ENCODE results near the gene ESR2.

ESR2 gene

DNA sequence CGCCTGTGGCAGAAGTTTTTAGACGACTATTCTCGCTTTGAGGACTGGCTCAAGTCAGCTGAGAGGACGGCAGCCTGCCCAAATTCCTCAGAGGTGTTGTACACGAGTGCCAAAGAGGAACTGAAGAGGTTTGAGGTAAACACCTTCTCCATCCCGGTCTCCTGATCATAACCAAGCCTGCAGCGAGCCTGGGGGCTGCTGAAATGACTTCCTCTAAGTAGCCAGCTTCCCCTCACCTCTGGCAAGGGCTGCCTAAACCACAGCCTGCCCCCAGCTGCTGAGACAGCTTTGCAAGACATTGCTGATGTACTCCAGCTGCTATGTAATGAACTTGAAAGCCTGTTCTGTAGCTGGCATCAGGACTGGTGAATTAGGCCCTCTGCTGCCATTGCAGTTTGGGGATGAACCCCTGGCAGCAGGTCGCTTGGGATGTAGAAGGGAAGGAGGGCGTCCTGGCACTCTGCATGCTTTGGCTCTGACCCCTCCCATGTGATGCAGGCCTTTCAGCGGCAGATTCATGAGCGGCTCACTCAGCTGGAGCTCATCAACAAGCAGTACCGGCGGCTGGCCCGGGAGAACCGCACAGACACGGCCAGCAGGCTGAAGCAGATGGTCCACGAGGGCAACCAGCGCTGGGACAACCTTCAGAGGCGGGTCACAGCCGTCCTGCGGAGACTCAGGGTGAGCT, 84.6 kb downstream of the ESR2 start:
- Mint-ChIP-seq H3K4me3 (peak overlapping the region; percentile 43), H3K36me3 (peaks cover 3% of the 10 kb centered on the region), H3K27me3 (no peaks in the 10 kb centered on the region), H3K9me3 (no peaks in the 10 kb centered on the region), H3K27ac (peak overlapping the region; percentile 86), H3K4me1 (peaks cover 21% of the 10 kb centered on the region)
- ATAC-seq (ENCODE audit: low read depth) (peak; percentile 91), DNase-seq (ENCODE audit: low spot score in 2 of 2) (peak; percentile 47 to 51)

DNA sequence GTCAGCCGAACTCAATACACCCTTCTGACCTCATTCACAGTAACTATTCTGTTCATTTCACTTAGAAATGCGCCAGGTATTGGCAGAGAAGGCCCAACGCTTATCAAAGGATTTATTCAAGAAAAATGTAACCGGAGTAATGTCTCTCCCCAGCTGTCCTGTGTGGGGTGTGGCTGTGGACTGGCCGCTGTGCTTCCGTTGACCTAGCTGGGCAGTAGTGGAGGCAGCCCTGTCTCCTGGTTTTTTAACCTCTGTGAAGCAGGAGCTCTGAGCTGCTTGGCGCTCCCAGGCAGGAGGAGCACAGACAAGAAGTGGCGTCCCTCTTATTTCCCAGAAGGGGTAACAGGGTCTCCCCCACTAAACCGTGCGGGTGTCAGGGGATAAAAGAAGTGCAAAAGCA, 85.2 kb downstream of the ESR2 start:
- H3K9me3 Mint-ChIP-seq, result no peaks in the 10 kb centered on the region
- H3K4me3 Mint-ChIP-seq, result peak overlapping the region; percentile 11
- peak overlapping the region; percentile 86 for H3K27ac Mint-ChIP-seq

DNA sequence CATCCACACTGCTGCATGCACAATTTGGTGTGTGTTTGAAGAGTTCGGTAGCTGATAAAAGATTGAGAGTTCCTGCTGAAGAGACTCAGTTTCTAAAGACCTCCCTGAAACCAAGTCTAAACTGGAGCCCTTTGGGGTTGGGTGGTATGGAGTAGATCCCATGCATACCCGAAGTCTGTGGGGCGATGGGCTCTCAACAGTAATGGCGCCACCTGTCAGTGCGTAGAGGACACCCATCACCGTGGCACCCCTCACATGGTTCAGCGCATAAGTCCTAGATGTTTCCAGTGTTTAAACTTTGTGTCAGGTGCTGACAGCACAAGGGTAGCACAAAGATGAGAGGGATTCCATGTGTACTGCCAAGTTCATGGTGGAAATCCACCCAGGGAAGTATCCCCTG, 85.9 kb downstream of the ESR2 start:
- no peak overlapping the region for H3K4me3 Mint-ChIP-seq
- H3K27ac Mint-ChIP-seq, result peak overlapping the region; percentile 86
- DNase-seq (ENCODE audit: low spot score in 2 of 2), result no peak

More for the DNA sequence above, 85.2 kb downstream of the ESR2 start:
- Mint-ChIP-seq H3K27me3 (no peaks in the 10 kb centered on the region), H3K36me3 (peaks cover 3% of the 10 kb centered on the region), H3K4me1 (peaks cover 21% of the 10 kb centered on the region)
- ATAC-seq (ENCODE audit: low read depth) (no peak), DNase-seq (ENCODE audit: low spot score in 2 of 2) (no peak)

DNA sequence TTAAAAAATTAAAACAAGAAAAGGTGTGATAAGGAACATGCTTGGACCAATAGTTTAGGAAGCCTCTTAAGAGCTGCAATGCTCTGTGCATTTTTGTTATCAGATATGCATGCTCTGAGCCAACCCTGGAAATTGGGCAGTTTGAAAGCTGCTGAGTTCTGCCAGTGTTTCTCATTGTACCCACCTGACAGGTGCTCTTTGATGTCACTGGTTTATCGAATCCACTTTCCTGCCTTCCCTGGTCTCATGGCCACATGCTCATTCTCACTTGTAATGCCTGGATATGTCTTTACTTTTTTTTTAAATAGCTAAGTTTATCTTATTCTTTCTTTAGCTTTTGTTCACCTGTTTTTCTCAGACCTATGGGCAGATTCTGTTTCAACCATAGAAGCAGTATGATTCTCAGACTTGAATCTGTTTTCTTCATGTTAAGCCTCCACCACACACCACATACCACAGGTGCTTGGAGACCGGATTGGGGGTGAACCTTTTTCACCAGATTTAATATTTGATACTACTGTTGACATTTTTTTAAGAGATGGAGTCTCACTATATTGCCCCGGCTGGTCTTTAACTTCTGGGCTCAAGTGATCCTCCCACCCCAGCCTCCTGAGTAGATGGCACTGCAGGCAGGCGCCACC, 90.7 kb downstream of the ESR2 start:
- Mint-ChIP-seq H3K4me3 (no peak overlapping the region), H3K4me1 (peaks cover 15% of the 10 kb centered on the region), H3K9me3 (no peaks in the 10 kb centered on the region), H3K27me3 (no peaks in the 10 kb centered on the region), H3K27ac (peak overlapping the region; percentile 93), H3K36me3 (no peaks in the 10 kb centered on the region)
- DNase-seq (ENCODE audit: low spot score in 2 of 2), result no peak
- no peak for ATAC-seq (ENCODE audit: low read depth)

More for the DNA sequence above, 85.9 kb downstream of the ESR2 start:
- H3K27me3 Mint-ChIP-seq, result no peaks in the 10 kb centered on the region
- H3K36me3 Mint-ChIP-seq, result peaks cover 3% of the 10 kb centered on the region
- ATAC-seq (ENCODE audit: low read depth), result no peak
- H3K9me3 Mint-ChIP-seq, result no peaks in the 10 kb centered on the region
- H3K4me1 Mint-ChIP-seq, result peaks cover 21% of the 10 kb centered on the region

DNA sequence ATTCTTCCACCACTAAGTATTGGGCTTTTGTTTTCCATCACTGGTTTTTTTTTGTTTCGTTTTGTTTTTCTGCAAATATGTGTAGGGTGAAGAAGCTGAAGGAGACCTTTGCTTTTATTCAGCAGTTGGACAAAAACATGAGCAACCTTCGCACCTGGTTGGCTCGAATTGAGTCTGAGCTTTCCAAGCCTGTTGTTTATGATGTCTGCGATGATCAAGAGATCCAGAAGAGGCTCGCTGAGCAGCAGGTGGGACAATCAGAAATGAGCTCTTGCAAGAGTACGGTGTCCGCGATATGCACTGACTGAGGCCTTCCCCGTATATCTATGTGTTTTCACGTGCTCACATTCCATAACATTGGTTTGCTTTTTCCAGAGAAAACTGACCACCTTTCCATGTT, 91.5 kb downstream of the ESR2 start:
- H3K4me3 Mint-ChIP-seq, result no peak overlapping the region
- ATAC-seq (ENCODE audit: low read depth) (no peak), DNase-seq (ENCODE audit: low spot score in 2 of 2) (no peak)
- H3K9me3 Mint-ChIP-seq, result no peaks in the 10 kb centered on the region
- peaks cover 16% of the 10 kb centered on the region for H3K4me1 Mint-ChIP-seq
- no peak overlapping the region for H3K27ac Mint-ChIP-seq
- no peaks in the 10 kb centered on the region for H3K27me3 Mint-ChIP-seq
- H3K36me3 Mint-ChIP-seq, result no peaks in the 10 kb centered on the region

DNA sequence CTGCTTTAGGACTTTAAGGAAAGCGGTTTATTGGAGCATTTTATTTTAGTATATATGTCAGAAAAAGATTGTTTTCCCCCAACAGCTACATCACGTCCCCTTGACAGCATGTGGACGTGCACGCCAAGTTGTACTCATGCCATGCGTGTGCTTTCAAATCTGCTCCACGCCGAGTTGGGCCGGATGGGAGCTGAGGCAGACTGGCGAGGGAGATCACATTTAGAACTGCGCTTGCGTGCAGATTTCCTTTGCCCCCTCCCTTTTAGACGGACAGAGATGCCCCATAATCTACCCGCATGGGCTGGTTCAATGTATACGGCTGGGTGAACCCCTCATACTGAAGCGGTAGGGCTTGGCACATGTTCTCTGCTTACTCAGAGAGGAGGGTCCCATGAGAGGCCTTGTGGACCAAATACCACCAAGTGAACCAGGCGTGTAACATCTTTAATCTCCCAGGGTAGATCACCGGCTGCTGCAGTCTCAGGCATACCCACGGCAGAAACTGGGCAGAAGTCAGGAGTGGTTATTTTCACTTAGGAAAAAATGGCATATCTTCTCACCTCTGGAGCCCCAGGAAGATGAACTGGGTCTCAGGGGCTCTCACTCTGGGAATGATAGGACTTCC, 92.1 kb downstream of the ESR2 start:
- DNase-seq (ENCODE audit: low spot score in 2 of 2) (no peak), ATAC-seq (ENCODE audit: low read depth) (no peak)
- H3K4me1 Mint-ChIP-seq, result peaks cover 18% of the 10 kb centered on the region
- H3K36me3 Mint-ChIP-seq, result no peaks in the 10 kb centered on the region
- H3K4me3 Mint-ChIP-seq, result no peak overlapping the region
- H3K27me3 Mint-ChIP-seq, result no peaks in the 10 kb centered on the region
- H3K9me3 Mint-ChIP-seq, result no peaks in the 10 kb centered on the region
- no peak overlapping the region for H3K27ac Mint-ChIP-seq

DNA sequence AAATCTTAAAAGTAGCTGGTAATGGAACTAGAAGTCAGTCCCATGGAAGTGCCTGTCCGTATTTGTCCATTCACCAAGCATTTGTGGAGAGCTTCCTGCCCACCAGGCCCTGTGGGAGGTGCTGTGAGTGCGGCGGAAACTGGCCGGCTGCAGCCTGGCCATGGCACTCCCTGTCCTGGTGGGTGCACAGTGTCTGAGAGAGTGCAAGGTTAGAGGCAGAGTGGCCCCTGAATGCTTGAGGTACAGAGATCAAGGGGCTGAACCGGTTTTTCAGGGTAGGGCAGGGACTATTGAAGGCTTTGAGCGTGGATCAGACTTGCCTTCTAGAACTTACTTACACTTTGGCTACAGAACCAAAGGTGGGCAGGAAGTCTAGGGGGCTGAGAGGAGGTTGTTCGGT, 92.9 kb downstream of the ESR2 start:
- H3K27me3 Mint-ChIP-seq, result no peaks in the 10 kb centered on the region
- no peak for ATAC-seq (ENCODE audit: low read depth)
- H3K27ac Mint-ChIP-seq, result peak overlapping the region; percentile 75
- H3K9me3 Mint-ChIP-seq, result no peaks in the 10 kb centered on the region
- no peaks in the 10 kb centered on the region for H3K36me3 Mint-ChIP-seq
- H3K4me3 Mint-ChIP-seq, result no peak overlapping the region
- H3K4me1 Mint-ChIP-seq, result peaks cover 22% of the 10 kb centered on the region
- no peak for DNase-seq (ENCODE audit: low spot score in 2 of 2)

DNA sequence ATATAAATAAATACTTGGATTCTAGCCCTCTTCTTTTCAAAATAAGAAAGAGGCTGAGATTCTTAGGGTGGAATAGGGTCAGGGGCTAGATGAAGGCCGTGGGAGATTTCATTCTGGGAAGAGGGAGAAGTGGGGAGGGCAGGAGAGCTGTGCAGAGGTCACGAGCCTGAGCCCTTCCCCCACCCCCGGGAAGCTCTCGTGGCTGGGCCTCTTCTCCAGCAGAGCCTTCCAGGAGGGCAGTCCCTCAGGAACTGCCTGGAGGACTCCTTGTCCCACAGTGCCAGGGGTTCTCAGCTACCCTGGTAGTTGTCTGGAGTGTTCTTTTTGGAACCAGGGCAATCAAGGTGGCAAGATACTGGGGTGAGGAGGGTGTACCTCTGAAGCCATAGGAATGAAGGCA, 94.0 kb downstream of the ESR2 start:
- no peak for DNase-seq (ENCODE audit: low spot score in 2 of 2)
- Mint-ChIP-seq H3K27me3 (no peaks in the 10 kb centered on the region), H3K27ac (peak overlapping the region; percentile 75), H3K4me1 (peaks cover 25% of the 10 kb centered on the region), H3K9me3 (no peaks in the 10 kb centered on the region), H3K4me3 (no peak overlapping the region), H3K36me3 (no peaks in the 10 kb centered on the region)
- no peak for ATAC-seq (ENCODE audit: low read depth)

DNA sequence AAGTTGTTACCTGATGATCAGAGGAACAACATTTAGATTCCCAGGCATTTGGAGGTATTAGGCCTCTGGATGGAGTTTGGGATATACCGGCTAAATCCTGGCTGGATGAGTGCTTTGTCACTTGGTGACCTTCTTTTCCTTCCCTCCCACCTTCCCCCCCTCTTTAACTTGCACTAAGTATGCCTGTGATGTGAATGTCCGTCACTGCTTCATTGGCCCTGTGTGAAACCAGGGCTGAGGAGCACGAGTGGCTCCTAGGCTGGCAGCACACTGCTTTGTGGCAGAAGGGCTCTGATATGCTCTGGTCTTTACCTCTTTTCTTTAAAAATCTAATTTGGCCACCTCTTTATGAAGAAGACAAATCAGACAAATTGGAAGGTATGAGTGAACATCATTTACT, 95.7 kb downstream of the ESR2 start:
- Mint-ChIP-seq H3K36me3 (no peaks in the 10 kb centered on the region), H3K27ac (peak overlapping the region; percentile 38), H3K9me3 (no peaks in the 10 kb centered on the region), H3K4me1 (peaks cover 34% of the 10 kb centered on the region), H3K27me3 (no peaks in the 10 kb centered on the region), H3K4me3 (no peak overlapping the region)
- DNase-seq (ENCODE audit: low spot score in 2 of 2) (no peak), ATAC-seq (ENCODE audit: low read depth) (no peak)

DNA sequence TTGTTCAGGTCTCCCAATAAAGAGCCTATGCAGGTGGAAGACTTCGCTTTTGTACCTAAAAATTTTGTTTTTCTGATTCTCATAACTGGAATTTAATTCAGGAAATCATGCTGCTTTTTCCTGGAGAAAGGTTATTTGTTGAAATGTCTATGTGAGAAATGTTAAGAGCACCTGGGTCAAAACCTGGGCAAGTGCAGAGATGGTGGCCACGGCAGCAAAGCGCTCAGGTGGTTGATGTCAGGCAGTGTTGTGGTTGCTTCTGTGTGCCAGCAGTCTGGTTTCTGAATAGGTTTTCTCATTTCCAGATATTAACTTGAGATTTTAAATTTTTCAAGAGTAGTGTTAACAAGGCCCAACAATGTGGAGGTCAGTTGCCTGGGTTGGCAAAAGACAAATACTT, 96.2 kb downstream of the ESR2 start:
- DNase-seq (ENCODE audit: low spot score in 2 of 2) (no peak), ATAC-seq (ENCODE audit: low read depth) (no peak)
- H3K27ac Mint-ChIP-seq, result peak overlapping the region; percentile 98
- H3K4me3 Mint-ChIP-seq, result peak overlapping the region; percentile 27
- H3K36me3 Mint-ChIP-seq, result peaks cover 2% of the 10 kb centered on the region
- H3K27me3 Mint-ChIP-seq, result no peaks in the 10 kb centered on the region
- peaks cover 34% of the 10 kb centered on the region for H3K4me1 Mint-ChIP-seq
- no peaks in the 10 kb centered on the region for H3K9me3 Mint-ChIP-seq

DNA sequence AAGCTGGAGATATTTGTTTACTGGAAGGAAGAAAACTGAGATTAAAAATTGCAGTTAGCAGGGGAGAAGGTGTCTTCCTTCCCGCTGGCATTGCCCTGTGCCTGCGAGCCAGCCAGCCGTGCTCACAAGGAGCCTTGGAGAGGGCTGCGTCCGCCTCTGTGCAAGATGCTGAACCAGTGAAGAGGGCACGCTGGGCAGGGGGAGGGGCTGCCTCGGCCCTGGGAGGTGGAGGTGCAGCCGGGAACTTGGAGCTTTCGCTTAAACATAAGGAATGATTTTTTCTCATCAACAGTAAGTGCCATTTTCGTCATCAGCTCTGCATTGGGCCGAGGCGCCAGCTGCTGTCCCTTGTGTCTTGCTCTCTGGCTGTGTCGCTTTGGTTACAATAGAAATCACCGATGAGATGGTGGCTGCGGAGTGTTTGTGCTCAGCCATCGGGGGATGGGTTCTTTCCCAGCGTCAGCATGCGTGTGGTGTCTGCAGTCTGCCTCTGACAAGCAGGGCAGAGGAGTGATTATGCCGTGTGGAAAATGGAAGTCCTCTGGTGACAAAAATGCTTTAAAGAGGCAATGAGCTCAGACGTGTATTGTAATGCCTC, 97.3 kb downstream of the ESR2 start:
- Mint-ChIP-seq H3K4me3 (peak overlapping the region; percentile 82), H3K9me3 (no peaks in the 10 kb centered on the region), H3K36me3 (peaks cover 2% of the 10 kb centered on the region), H3K27ac (peak overlapping the region; percentile 98), H3K27me3 (no peaks in the 10 kb centered on the region), H3K4me1 (peaks cover 34% of the 10 kb centered on the region)
- ATAC-seq (ENCODE audit: low read depth), result peak; percentile 74
- DNase-seq (ENCODE audit: low spot score in 2 of 2), result peak in 1 of 2 donors; percentile 28

DNA sequence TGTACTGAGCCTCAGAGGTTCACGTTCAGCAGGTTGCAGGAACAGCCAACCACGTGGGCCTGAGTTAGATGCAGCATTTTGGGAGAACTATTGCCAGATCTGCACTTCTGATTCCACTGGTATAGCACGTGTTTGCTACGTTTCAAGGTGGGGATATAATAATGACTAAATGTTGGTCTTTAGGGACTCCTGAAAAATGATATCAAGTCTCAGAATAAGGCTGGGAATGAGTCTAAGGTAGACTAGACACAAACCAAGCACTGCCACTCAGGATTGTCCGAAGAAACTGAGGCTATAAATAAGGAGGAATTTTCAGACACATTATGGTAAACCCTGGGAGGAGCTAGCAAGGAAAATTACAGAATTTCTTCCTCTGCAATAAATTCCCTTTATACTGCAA, 98.1 kb downstream of the ESR2 start:
- peaks cover 1% of the 10 kb centered on the region for H3K9me3 Mint-ChIP-seq
- H3K27ac Mint-ChIP-seq, result peak overlapping the region; percentile 98
- H3K27me3 Mint-ChIP-seq, result no peaks in the 10 kb centered on the region
- peaks cover 4% of the 10 kb centered on the region for H3K36me3 Mint-ChIP-seq
- DNase-seq (ENCODE audit: low spot score in 2 of 2), result no peak
- peaks cover 34% of the 10 kb centered on the region for H3K4me1 Mint-ChIP-seq
- no peak overlapping the region for H3K4me3 Mint-ChIP-seq
- ATAC-seq (ENCODE audit: low read depth), result no peak

DNA sequence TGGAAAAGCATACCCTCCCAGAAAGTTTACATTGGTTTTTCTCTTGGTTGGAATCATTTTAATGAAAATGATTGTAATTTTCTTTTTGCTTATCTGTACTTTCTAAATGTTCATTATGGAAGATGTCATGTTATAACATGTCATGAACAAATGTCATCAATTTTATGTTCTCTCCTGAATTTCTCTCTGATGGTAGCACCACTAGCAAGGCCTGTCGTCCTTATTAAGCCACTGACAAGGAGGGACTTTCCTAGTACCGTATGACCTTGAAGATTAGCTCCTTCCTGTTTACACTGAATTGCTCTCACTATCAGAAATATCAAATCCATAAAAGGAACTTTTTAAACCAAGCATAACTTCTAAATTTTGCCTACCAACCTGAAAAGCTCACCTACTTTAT, 99.0 kb downstream of the ESR2 start:
- peaks cover 34% of the 10 kb centered on the region for H3K4me1 Mint-ChIP-seq
- H3K9me3 Mint-ChIP-seq, result peaks cover 1% of the 10 kb centered on the region
- H3K27me3 Mint-ChIP-seq, result no peaks in the 10 kb centered on the region
- DNase-seq (ENCODE audit: low spot score in 2 of 2) (peak in 1 of 2 donors; percentile 30), ATAC-seq (ENCODE audit: low read depth) (peak; percentile 86)
- H3K36me3 Mint-ChIP-seq, result peaks cover 5% of the 10 kb centered on the region
- H3K27ac Mint-ChIP-seq, result peak overlapping the region; percentile 98
- H3K4me3 Mint-ChIP-seq, result peak overlapping the region; percentile 66

DNA sequence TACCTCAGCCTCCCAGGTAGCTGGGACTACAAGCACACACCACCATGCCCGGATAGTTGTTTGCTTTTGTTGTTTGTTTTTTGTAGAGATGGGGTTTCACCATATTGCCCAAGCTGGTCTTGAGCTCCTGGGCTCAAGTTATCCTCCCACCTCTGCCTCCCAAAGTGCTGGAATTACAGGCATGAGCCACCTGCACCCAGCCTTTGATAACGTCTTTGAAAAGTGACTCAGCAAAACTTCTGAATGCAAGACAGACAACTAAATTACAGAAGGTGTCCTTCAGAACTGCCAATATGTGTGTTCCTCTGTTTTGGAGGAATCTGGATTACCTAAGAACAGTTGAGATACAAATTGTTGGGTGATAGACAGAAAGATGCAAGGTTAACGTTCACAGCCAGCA, 99.8 kb downstream of the ESR2 start:
- H3K36me3 Mint-ChIP-seq, result peaks cover 5% of the 10 kb centered on the region
- H3K4me3 Mint-ChIP-seq, result no peak overlapping the region
- H3K9me3 Mint-ChIP-seq, result peaks cover 1% of the 10 kb centered on the region
- ATAC-seq (ENCODE audit: low read depth) (no peak), DNase-seq (ENCODE audit: low spot score in 2 of 2) (no peak)
- H3K27ac Mint-ChIP-seq, result peak overlapping the region; percentile 98
- no peaks in the 10 kb centered on the region for H3K27me3 Mint-ChIP-seq
- H3K4me1 Mint-ChIP-seq, result peaks cover 34% of the 10 kb centered on the region
